Subcutaneous abdominal adipose tissue (tissue), 5 donors: ENCODE measurements around the gene PFKFB2.
"Not testable (repeated sequence)": the region's sequence is repeated elsewhere in the genome, so short reads cannot be mapped to it uniquely, and the experiment has no call there.

Experiments
- H3K27ac ChIP-seq: one replicate; pipeline ENCODE4 v1.7.0; 2013; ENCODE audit warnings: low read depth, mild to moderate bottlenecking, inconsistent platforms, low read length, moderate library complexity
- H3K27me3 ChIP-seq, 5 donors: one replicate each; pipeline ENCODE4 v1.7.0; 2013; ENCODE audit warnings: low read length in 5 of 5, inconsistent platforms in 1 of 5; ENCODE audit not compliant: control insufficient read depth in 5 of 5, insufficient read depth in 4 of 5
- H3K36me3 ChIP-seq, 5 donors: one replicate each; pipeline ENCODE4 v1.7.0; 2013; ENCODE audit warnings: low read length in 5 of 5; ENCODE audit not compliant: control insufficient read depth in 5 of 5, insufficient read depth in 5 of 5
- H3K4me1 ChIP-seq, 5 donors: one replicate each; pipeline ENCODE4 v1.7.0; 2013; ENCODE audit warnings: low read length in 5 of 5, mild to moderate bottlenecking in 3 of 5, moderate library complexity in 1 of 5; ENCODE audit not compliant: control insufficient read depth in 5 of 5, insufficient read depth in 5 of 5
- H3K4me3 ChIP-seq, 5 donors: one replicate each; pipeline ENCODE4 v1.7.0; 2013; ENCODE audit warnings: low read length in 5 of 5, low read depth in 1 of 5
- H3K9ac ChIP-seq, 5 donors: one replicate each; pipeline ENCODE4 v1.7.0; 2013; ENCODE audit warnings: low read length in 5 of 5, mild to moderate bottlenecking in 4 of 5, moderate library complexity in 3 of 5
- H3K9me3 ChIP-seq, 5 donors: one replicate each; pipeline ENCODE4 v1.7.0; 2013; ENCODE audit warnings: low read length in 5 of 5; ENCODE audit not compliant: control insufficient read depth in 5 of 5
- donor health status: healthy.
- donor health status: healthy.
- donor health status: healthy.
- donor health status: healthy.
- donor health status: healthy.

PFKFB2 gene

DNA sequence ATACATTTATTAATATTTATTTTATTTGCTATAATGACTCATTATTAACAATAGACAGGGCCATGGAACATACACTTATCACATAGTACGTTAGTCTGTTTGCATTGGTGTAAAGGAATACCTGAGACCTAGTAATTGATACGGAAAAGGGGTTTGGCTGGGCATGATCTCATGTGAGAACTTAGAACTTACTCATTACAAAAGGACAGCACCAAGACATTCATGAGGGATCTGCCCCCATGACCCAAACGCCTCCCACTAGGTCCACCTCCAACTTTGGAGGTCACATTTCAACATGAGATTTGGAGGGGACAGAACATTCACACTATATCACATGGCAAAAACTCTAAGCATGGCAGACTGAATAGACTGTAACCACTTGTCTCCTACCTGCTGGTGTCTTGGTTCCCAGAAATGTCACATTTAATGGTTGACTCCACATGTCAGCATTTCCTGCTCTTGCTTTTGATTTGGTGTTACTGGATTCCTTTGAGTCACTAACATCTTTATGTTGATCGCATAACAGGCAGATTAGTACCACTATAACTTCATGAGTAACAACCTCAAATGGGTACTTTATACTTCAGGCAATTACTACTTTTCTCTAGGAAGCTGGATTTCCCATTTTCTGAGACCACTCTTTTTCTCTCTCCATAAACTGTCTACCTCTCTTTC lies 17.1 kb upstream of the PFKFB2 start:
- Histone ChIP-seq H3K27ac (no peak overlapping the region), H3K9me3 (no peaks in the 10 kb centered on the region), H3K4me1 (no peaks in the 10 kb centered on the region), H3K27me3 (peaks cover 0 to 8% (median 3%) of the 10 kb centered on the region in 5 donors), H3K4me3 (no peak overlapping the region), H3K36me3 (no peaks in the 10 kb centered on the region), H3K9ac (no peak overlapping the region)

GRCh38 chr1:207036865-207037264 lies 16.2 kb upstream of the PFKFB2 start:
- Histone ChIP-seq H3K36me3 (no peaks in the 10 kb centered on the region), H3K9ac (no peak overlapping the region), H3K4me3 (no peak overlapping the region), H3K27ac (no peak overlapping the region), H3K27me3 (peaks cover 0 to 8% (median 3%) of the 10 kb centered on the region in 5 donors), H3K4me1 (no peaks in the 10 kb centered on the region), H3K9me3 (no peaks in the 10 kb centered on the region)

DNA sequence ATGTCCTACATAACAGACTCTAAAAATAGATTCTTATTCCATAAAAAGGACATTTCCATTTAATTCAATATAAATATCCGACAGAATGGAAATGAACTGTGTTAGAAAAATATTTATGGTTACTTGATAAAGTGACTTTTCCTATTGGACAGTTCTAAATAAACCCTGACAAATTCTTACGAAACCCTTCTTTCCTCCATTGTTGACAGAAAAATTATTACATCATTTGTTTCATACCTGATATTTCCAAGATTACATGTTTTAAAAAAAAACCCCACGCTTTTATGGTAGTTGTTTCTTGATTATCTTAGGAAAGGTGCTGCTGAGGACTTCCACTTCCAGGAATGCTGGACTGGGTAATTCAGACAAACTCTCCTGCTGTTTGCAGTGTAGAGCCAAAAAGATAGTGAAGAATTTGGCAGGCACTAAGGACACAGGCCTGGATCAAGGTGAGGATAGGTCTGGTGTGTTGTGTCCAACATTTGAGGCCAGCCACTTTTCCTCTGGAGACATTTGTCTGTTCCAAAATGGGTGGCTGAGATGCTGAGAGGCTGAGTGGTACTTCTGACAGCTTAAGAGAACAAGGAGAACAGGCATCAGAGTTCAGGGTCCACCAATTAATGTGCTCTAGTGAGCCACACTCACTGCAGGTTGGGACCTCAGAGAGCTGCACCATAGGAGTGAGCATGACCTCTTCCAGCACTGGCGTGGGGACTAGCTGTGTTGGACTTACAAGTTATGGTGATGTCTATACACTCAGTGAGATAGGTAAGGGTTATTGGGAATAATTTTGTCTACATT lies 13.5 kb upstream of the PFKFB2 start:
- no peak overlapping the region for H3K9ac ChIP-seq
- H3K4me3 ChIP-seq: no peak overlapping the region
- no peaks in the 10 kb centered on the region for H3K9me3 ChIP-seq
- no peak overlapping the region for H3K27ac ChIP-seq
- H3K27me3 ChIP-seq: no peaks in the 10 kb centered on the region
- H3K4me1 ChIP-seq: no peaks in the 10 kb centered on the region
- peaks cover 0 to 6% (median 0%) of the 10 kb centered on the region in 5 donors for H3K36me3 ChIP-seq

GRCh38 chr1:207040181-207040533 lies 12.9 kb upstream of the PFKFB2 start:
- H3K4me3 ChIP-seq: no peak overlapping the region
- H3K9ac ChIP-seq: no peak overlapping the region
- no peaks in the 10 kb centered on the region for H3K9me3 ChIP-seq
- no peaks in the 10 kb centered on the region for H3K27me3 ChIP-seq
- no peak overlapping the region for H3K27ac ChIP-seq
- H3K4me1 ChIP-seq: peaks cover 0 to under 1% (median 0%) of the 10 kb centered on the region in 5 donors
- peaks cover 0 to 6% (median 0%) of the 10 kb centered on the region in 5 donors for H3K36me3 ChIP-seq

GRCh38 chr1:207041397-207041796 lies 11.7 kb upstream of the PFKFB2 start:
- H3K27ac ChIP-seq, H3K27me3 ChIP-seq, H3K36me3 ChIP-seq, H3K9me3 ChIP-seq, H3K4me3 ChIP-seq, H3K4me1 ChIP-seq, H3K9ac ChIP-seq: not testable (repeated sequence)

DNA sequence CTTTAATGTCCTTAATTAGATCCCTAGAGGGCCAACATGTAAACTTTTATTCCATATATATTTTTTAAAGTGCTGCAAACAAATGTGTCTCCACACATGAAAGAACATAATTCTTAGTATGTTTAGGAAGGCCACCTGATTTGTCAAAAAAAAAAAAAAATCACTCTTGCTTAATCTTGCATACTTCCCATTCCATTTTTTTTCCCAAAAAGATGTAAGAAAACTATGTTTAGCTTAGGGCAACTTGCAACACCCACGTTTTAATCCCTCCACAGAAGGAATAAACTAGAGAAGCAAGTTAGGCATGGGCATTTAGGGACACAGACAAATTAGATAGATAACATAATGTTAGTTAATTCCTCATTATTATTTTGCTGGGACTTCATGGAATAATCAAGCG lies 7.6 kb upstream of the PFKFB2 start:
- no peaks in the 10 kb centered on the region for H3K27me3 ChIP-seq
- no peaks in the 10 kb centered on the region for H3K9me3 ChIP-seq
- peaks cover 14 to 21% (median 15%) of the 10 kb centered on the region in 5 donors for H3K36me3 ChIP-seq
- H3K4me3 ChIP-seq: no peak overlapping the region
- H3K27ac ChIP-seq: no peak overlapping the region
- peaks cover 0 to 21% (median 17%) of the 10 kb centered on the region in 5 donors for H3K4me1 ChIP-seq
- no peak overlapping the region for H3K9ac ChIP-seq

DNA sequence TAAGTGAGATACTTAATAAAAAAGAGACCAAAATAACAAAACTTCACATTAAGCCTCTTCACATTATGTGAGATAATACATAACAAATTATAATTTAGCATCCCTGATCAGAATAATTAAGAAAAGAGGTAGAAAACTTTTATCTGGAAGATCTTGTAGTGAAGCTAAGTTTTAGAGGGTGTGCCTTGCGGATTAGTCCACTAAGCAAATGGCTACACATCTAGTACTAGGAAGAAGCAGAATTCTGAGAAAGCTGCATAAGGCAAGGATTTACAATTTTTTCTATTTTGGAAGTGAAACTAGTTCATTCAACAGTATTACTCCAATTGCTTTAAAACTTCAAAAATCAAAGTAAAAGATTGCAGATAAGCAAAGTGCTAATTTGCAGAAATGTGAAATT lies 5.6 kb upstream of the PFKFB2 start:
- peak overlapping the region in 1 of 5 donors; percentile 28 for H3K9ac ChIP-seq
- no peak overlapping the region for H3K27ac ChIP-seq
- peaks cover 14 to 21% (median 15%) of the 10 kb centered on the region in 5 donors for H3K36me3 ChIP-seq
- H3K9me3 ChIP-seq: no peaks in the 10 kb centered on the region
- peaks cover 3 to 37% (median 33%) of the 10 kb centered on the region in 5 donors for H3K4me1 ChIP-seq
- no peak overlapping the region for H3K4me3 ChIP-seq
- H3K27me3 ChIP-seq: no peaks in the 10 kb centered on the region

GRCh38 chr1:207048041-207048440 lies 5.0 kb upstream of the PFKFB2 start:
- Histone ChIP-seq H3K36me3 (peaks cover 14 to 21% (median 15%) of the 10 kb centered on the region in 5 donors), H3K27ac (no peak overlapping the region), H3K4me3 (no peak overlapping the region), H3K4me1 (peaks cover 6 to 40% (median 36%) of the 10 kb centered on the region in 5 donors), H3K27me3 (no peaks in the 10 kb centered on the region), H3K9ac (peak overlapping the region in 2 of 5 donors; percentile 28), H3K9me3 (no peaks in the 10 kb centered on the region)

DNA sequence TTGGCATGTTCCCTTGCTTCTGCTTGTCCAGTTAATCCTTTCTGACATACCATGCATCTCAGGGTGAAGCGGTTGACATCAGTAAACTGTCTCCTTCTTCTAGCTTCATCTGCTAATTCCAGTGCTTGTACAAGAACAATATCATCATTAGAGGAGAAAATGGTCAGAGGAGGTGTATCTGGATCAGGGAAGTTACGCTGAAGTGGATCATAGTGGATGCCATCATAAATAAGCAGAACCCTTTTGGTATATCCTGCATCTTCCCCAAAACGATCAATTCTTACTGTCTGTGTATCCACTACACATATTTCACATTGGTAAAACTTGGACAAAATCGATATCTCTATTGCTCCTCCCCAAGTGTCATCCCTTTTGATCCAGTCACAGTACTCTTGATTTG lies 4.0 kb upstream of the PFKFB2 start:
- no peaks in the 10 kb centered on the region for H3K9me3 ChIP-seq
- H3K27ac ChIP-seq: no peak overlapping the region
- peak overlapping the region in 1 of 5 donors; percentile 99 for H3K9ac ChIP-seq
- H3K4me1 ChIP-seq: peaks cover 6 to 48% (median 42%) of the 10 kb centered on the region in 5 donors
- H3K4me3 ChIP-seq: no peak overlapping the region
- H3K27me3 ChIP-seq: no peaks in the 10 kb centered on the region
- peaks cover 14 to 19% (median 15%) of the 10 kb centered on the region in 5 donors for H3K36me3 ChIP-seq

- peak overlapping the region; percentile 87 for H3K27ac ChIP-seq
- peaks cover 6 to 48% (median 42%) of the 10 kb centered on the region in 5 donors for H3K4me1 ChIP-seq
- H3K27me3 ChIP-seq: no peaks in the 10 kb centered on the region
- H3K36me3 ChIP-seq: peaks cover 14 to 19% (median 15%) of the 10 kb centered on the region in 5 donors
- peak overlapping the region in 2 of 5 donors; percentile 93 to 99 for H3K9ac ChIP-seq
- H3K9me3 ChIP-seq: no peaks in the 10 kb centered on the region
- H3K4me3 ChIP-seq: peak overlapping the region in 2 of 5 donors; percentile 96
These were observed 3.6 kb upstream of the PFKFB2 start for GRCh38 chr1:207049514-207049913.
